Mononuclear cell (primary cell): ENCODE results near the gene MAP2K2. TPM values are rescaled to one million over a fixed set of nuclear protein-coding genes. Genes with fewer than 3 reads are reported as not detected.

Experiments used
- H3K27me3 ChIP-seq: 2 replicates; pipeline ENCODE4 v1.6.0; 2011; ENCODE audit warnings: low read length, control low read depth; ENCODE audit not compliant: insufficient read depth
- H3K4me1 ChIP-seq: 2 replicates; pipeline ENCODE4 v1.5.1; 2011; ENCODE audit warnings: mild to moderate bottlenecking, low read length, control low read depth; ENCODE audit not compliant: insufficient read depth
- H3K4me3 ChIP-seq: 2 replicates; pipeline ENCODE4 v1.5.1; 2011; ENCODE audit warnings: mild to moderate bottlenecking, low read length, moderate library complexity
- H3K9me3 ChIP-seq: 2 replicates; pipeline ENCODE4 v1.5.1; 2011; ENCODE audit warnings: low read depth, mild to moderate bottlenecking, control low read depth, low read length
- total RNA-seq: library from RNA; depleted of rRNA; stranded (reverse); fragments of >200 nt; gene quantifications from one replicate; pipeline ENCODE4 v1.2.3, GENCODE V29; 2012

Gene MAP2K2
- total RNA-seq, 1 donor, result 56.4 TPM

DNA sequence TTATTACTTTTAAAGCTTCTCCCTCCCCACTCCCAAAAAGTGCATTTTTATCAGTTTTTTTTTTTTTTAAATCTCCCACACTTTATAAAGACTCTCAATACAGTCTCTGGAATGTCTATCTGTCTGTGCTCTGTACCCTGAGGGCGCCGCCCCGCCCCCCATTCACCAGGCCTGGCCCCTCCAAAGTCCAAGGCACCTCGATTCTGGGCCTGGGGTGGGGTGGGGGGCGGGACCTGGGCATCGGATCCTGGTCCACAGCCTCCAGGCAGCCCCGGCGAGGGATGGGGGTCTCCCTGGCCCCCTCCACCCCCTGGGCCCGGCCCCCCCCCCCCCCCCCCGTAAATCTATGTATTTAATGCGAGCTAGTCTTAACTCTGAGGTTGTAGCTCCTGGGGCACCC is 80.5 kb downstream of the MAP2K2 start:
- no peak overlapping the region for H3K4me3 ChIP-seq
- H3K4me1 ChIP-seq, result no peaks in the 10 kb centered on the region

DNA sequence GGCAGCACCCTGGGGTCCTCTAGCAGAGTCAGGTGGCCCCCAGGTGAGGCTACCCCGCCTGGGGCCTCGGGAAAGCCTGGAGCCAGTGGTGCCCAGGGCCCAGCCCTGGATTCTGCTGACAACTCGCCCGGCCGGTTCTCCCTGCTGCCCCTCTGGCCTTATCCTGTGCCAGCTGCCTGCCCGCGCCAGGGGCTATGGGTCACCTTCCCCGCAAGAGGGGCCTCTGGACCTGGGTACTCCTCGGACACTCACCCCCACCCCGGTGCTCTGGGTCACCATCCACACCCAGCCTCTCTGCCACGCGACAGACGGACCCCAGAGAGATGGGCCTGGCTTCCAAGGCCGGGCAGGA is 81.2 kb downstream of the MAP2K2 start:
- Histone ChIP-seq H3K9me3 (no peaks in the 10 kb centered on the region), H3K27me3 (no peaks in the 10 kb centered on the region), H3K4me3 (no peak overlapping the region), H3K4me1 (no peaks in the 10 kb centered on the region)

More for the DNA sequence above, 80.5 kb downstream of the MAP2K2 start:
- Histone ChIP-seq H3K27me3 (no peaks in the 10 kb centered on the region), H3K9me3 (no peaks in the 10 kb centered on the region)

DNA sequence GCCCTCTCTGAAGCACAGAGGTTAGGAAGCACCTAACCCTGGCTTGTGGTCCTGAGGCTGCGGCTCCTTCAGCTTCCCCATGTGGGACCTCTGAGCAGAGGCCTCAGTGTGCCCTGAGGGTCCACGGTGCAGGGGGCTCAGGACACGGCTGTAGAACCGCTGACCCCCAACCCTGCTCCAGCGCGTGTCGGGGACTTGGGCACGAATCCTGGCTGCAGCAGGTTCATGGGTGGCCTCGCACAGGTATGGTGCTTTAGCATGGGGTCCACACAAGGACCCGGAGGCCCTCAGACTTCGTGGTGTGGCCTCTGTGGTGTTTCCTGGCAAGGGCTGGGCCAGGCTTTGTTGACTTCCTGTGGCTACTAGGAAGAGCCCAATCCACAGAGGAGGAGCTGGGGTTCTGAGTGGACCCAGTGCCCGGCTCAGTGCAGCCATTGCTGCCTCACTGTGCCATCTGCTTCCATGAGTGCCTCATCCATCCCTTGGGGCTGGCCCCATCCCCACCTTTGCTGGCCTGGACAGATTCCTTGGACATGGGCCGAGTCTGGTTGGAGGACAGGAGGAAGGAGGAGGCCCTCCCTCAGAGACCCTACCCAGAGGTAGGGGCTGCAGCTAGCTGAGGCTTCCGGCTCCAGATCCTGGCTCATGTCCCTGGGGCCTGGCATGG is 81.7 kb downstream of the MAP2K2 start:
- Histone ChIP-seq H3K9me3 (no peaks in the 10 kb centered on the region), H3K27me3 (no peaks in the 10 kb centered on the region), H3K4me1 (no peaks in the 10 kb centered on the region), H3K4me3 (no peak overlapping the region)

Other genes with a start within 250 kb of the MAP2K2 start
- not detected for gene ATCAY, start 243.4 kb downstream of the MAP2K2 start, total RNA-seq
- gene NMRK2, start 191.1 kb downstream of the MAP2K2 start, total RNA-seq, result not detected
- 17.8 TPM for gene DAPK3, start 153.0 kb downstream of the MAP2K2 start, total RNA-seq
- gene EEF2, start 138.7 kb downstream of the MAP2K2 start, total RNA-seq, result 1,886 TPM
- 12.0 TPM for gene PIAS4, start 116.4 kb downstream of the MAP2K2 start, total RNA-seq
- 91.1 TPM for gene ZBTB7A, start 57.2 kb downstream of the MAP2K2 start, total RNA-seq
- gene CREB3L3, start 29.5 kb upstream of the MAP2K2 start, total RNA-seq, result under 0.01 TPM
- 9.3 TPM for gene SIRT6, start 58.4 kb upstream of the MAP2K2 start, total RNA-seq
- gene ANKRD24, start 58.6 kb upstream of the MAP2K2 start, total RNA-seq, result 0.10 TPM
- gene EBI3, start 105.4 kb upstream of the MAP2K2 start, total RNA-seq, result 0.42 TPM
- gene YJU2, start 123.0 kb upstream of the MAP2K2 start, total RNA-seq, result 47.3 TPM
- gene SHD, start 155.1 kb upstream of the MAP2K2 start, total RNA-seq, result 0.84 TPM
- gene TMIGD2, start 178.3 kb upstream of the MAP2K2 start, total RNA-seq, result 27.8 TPM
- 0.73 TPM for gene FSD1, start 180.5 kb upstream of the MAP2K2 start, total RNA-seq
- gene STAP2, start 214.7 kb upstream of the MAP2K2 start, total RNA-seq, result 0.42 TPM
- gene MPND, start 219.4 kb upstream of the MAP2K2 start, total RNA-seq, result 7.3 TPM